Ascending aorta (tissue), 2 donors: ENCODE measurements around the gene XPC. TPM values are rescaled to one million over a fixed set of nuclear protein-coding genes. Genes with fewer than 3 reads are reported as not detected.

Source experiments
- DNase-seq, 2 donors: peaks; one replicate each; pipeline ENCODE4 v3.0.0-alpha.2; 2019; ENCODE audit warnings: low spot score in 2 of 2
- H3K27ac ChIP-seq, 2 donors: fragments of 200-600 bp; sonication (generic); one replicate each; pipeline ENCODE4 v1.5.1; 2016 to 2017; ENCODE audit warnings: mild to moderate bottlenecking in 1 of 2
- H3K27me3 ChIP-seq: fragments of 200-600 bp; sonication (generic); one replicate; pipeline ENCODE4 v1.5.1; 2017
- H3K36me3 ChIP-seq, 2 donors: fragments of 200-600 bp; sonication (generic); one replicate each; pipeline ENCODE4 v1.5.1; 2016
- H3K4me1 ChIP-seq, 2 donors: fragments of 200-600 bp; sonication (generic); one replicate each; pipeline ENCODE4 v1.5.1; 2016 to 2017; ENCODE audit warnings: mild to moderate bottlenecking in 1 of 2
- H3K4me3 ChIP-seq, 2 donors: fragments of 200-600 bp; sonication (generic); one replicate each; pipeline ENCODE4 v1.5.1; 2016 to 2017; ENCODE audit warnings: mild to moderate bottlenecking in 1 of 2
- H3K9me3 ChIP-seq, 2 donors: fragments of 200-600 bp; sonication (generic); one replicate each; pipeline ENCODE4 v1.5.1; 2016
- CTCF ChIP-seq, 3 experiments: fragments of 200-600 bp in 2 of 3; fragments of 450-650 bp in 1 of 3; sonication (generic) in 2 of 3; IDR thresholded peaks; one replicate each; pipeline ENCODE4 v1.5.1; 2016 to 2019; ENCODE audit warnings: antibody characterized with exemption in 3 of 3, mild to moderate bottlenecking in 1 of 3, moderate library complexity in 1 of 3
- intact Hi-C: fragments of 100-400 bp; cut with DNase I; formaldehyde crosslinking; loops from one replicate; pipeline ENCODE4 v1.15.1; 2023
- total RNA-seq: library from RNA; depleted of rRNA; stranded (reverse); fragments of >200 nt; gene quantifications from one replicate; pipeline ENCODE4 v1.1.0, GENCODE V29; 2016

The XPC gene
- total RNA-seq, 1 donor from 2014 or later = 48.9 TPM

- H3K9me3 ChIP-seq = no peaks in the 10 kb centered on the region
- intact Hi-C loops = loop anchor here (1.0 to 10.0 kb wide), 5 partner anchors 18 to 1661 kb away; partner anchors contain the start of genes LSM3, SLC6A6, TMEM43 and TSEN2
- H3K4me1 ChIP-seq = peaks cover 31 to 49% of the 10 kb centered on the region in 2 donors
- DNase-seq = peak in 1 of 2 donors; percentile 92
- no peak for TF ChIP-seq CTCF (IDR thresholded peaks at IDR 0.05)
- H3K36me3 ChIP-seq = peaks cover 36 to 64% of the 10 kb centered on the region in 2 donors
- H3K27ac ChIP-seq = peak overlapping the region; percentile 89 to 91
- peak overlapping the region in 1 of 2 donors; percentile 35 for H3K4me3 ChIP-seq
- no peaks in the 10 kb centered on the region for H3K27me3 ChIP-seq
Measured at GRCh38 chr3:14143271-14144225, 34.9 kb downstream of the XPC start.

DNA sequence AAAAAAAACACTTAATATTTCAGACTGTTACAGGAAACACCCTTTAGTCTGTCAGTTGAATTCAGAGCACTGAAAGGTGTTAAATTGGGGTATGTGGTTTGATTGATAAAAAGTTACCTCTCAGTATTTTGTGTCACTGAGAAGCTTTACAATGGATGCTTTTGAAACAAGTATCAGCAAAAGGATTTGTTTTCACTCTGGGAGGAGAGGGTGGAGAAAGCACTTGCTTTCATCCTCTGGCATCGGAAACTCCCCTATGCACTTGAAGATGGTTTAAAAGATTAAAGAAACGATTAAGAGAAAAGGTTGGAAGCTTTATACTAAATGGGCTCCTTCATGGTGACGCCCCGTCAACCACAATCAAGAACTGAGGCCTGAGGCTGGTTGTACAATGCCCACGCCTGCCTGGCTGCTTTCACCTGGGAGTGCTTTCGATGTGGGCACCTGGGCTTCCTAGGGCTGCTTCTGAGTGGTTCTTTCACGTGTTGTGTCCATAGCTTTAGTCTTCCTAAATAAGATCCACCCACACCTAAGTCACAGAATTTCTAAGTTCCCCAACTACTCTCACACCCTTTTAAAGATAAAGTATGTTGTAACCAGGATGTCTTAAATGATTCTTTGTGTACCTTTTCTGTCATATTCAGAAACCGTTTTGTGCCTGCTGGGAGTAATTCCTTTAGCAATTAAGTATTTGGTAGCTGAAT is 35.7 kb downstream of the XPC start:
- TF ChIP-seq CTCF (IDR thresholded peaks at IDR 0.05) = no peak
- Histone ChIP-seq H3K27ac (peak overlapping the region; percentile 89 to 91), H3K4me3 (no peak overlapping the region), H3K9me3 (no peaks in the 10 kb centered on the region), H3K36me3 (peaks cover 42 to 66% of the 10 kb centered on the region in 2 donors), H3K4me1 (peaks cover 31 to 57% of the 10 kb centered on the region in 2 donors), H3K27me3 (no peaks in the 10 kb centered on the region)
- peak in 1 of 2 donors; percentile 58 for DNase-seq
- intact Hi-C loops = loop anchor here (5.0 to 10.0 kb wide), 3 partner anchors 262 to 1660 kb away; partner anchors contain the start of genes SLC6A6 and TSEN2

DNA sequence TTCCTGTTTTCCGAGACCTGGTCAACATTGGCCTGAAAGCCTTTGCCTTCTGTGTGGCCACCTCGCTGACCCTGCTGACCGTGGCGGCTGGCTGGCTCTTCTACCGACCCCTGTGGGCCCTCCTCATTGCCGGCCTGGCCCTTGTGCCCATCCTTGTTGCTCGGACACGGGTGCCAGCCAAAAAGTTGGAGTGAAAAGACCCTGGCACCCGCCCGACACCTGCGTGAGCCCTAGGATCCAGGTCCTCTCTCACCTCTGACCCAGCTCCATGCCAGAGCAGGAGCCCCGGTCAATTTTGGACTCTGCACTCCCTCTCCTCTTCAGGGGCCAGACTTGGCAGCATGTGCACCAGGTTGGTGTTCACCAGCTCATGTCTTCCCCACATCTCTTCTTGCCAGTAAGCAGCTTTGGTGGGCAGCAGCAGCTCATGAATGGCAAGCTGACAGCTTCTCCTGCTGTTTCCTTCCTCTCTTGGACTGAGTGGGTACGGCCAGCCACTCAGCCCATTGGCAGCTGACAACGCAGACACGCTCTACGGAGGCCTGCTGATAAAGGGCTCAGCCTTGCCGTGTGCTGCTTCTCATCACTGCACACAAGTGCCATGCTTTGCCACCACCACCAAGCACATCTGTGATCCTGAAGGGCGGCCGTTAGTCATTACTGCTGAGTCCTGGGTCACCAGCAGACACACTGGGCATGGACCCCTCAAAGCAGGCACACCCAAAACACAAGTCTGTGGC is 36.6 kb downstream of the XPC start:
- H3K9me3 ChIP-seq = no peaks in the 10 kb centered on the region
- peak overlapping the region; percentile 89 to 91 for H3K27ac ChIP-seq
- peaks cover 27 to 62% of the 10 kb centered on the region in 2 donors for H3K4me1 ChIP-seq
- DNase-seq = peak in 1 of 2 donors; percentile 64
- intact Hi-C loops = loop anchor here (5.0 to 10.0 kb wide), 3 partner anchors 263 to 1659 kb away; partner anchors contain the start of genes SLC6A6 and TSEN2
- H3K27me3 ChIP-seq = no peaks in the 10 kb centered on the region
- TF ChIP-seq CTCF (IDR thresholded peaks at IDR 0.05) = no peak
- H3K36me3 ChIP-seq = peaks cover 33 to 64% of the 10 kb centered on the region in 2 donors
- no peak overlapping the region for H3K4me3 ChIP-seq

GRCh38 chr3:14141144-14141543 is 37.3 kb downstream of the XPC start:
- Histone ChIP-seq H3K4me3 (no peak overlapping the region), H3K27me3 (no peaks in the 10 kb centered on the region), H3K27ac (peak overlapping the region; percentile 89 to 91), H3K4me1 (peaks cover 21 to 64% of the 10 kb centered on the region in 2 donors), H3K36me3 (peaks cover 30 to 64% of the 10 kb centered on the region in 2 donors), H3K9me3 (no peaks in the 10 kb centered on the region)
- DNase-seq = peak in 1 of 2 donors; percentile 57
- intact Hi-C loops = loop anchor here (5.0 to 10.0 kb wide), 3 partner anchors 264 to 1659 kb away; partner anchors contain the start of genes SLC6A6 and TSEN2
- TF ChIP-seq CTCF (IDR thresholded peaks at IDR 0.05) = no peak

DNA sequence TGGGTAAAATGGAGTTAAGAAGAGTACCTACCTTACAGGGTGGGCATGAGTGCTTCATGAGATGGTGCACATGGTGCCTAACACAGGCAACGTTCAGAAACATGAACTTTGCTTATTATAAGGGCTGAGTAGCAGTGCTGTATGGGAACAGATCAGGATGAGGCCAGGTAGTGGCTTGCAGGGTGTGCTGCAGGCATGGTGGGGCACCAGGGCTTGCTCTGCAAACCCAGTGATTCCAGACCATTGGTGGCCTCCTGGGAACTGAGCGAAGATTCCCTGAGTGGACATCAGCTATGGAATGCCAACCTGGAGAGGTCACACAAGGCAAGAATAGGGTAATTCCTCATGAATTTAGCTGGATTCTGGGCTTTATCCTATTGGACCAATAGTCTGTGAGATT is 37.7 kb downstream of the XPC start:
- no peaks in the 10 kb centered on the region for H3K27me3 ChIP-seq
- H3K36me3 ChIP-seq = peaks cover 32 to 64% of the 10 kb centered on the region in 2 donors
- intact Hi-C loops = loop anchor here (5.0 to 10.0 kb wide), 3 partner anchors 264 to 1658 kb away; partner anchors contain the start of genes SLC6A6 and TSEN2
- no peak overlapping the region for H3K4me3 ChIP-seq
- DNase-seq = peak in 1 of 2 donors; percentile 60
- H3K9me3 ChIP-seq = no peaks in the 10 kb centered on the region
- peaks cover 19 to 59% of the 10 kb centered on the region in 2 donors for H3K4me1 ChIP-seq
- TF ChIP-seq CTCF (IDR thresholded peaks at IDR 0.05) = no peak
- peak overlapping the region; percentile 31 to 91 for H3K27ac ChIP-seq
